Middle frontal gyrus (tissue), 1 donor: ENCODE data around the gene RABGAP1L.
"Not testable (repeated sequence)": the region's sequence is repeated elsewhere in the genome, so short reads cannot be mapped to it uniquely, and the experiment has no call there.

Experiments
- DNase-seq: peaks from one replicate; pipeline ENCODE4 v3.0.0-alpha.2; 2015; ENCODE audit warnings: low spot score; ENCODE audit errors: extremely low spot score

Gene RABGAP1L

GRCh38 chr1:174289644-174290310 is 130.5 kb downstream of the RABGAP1L start:
- no peak for DNase-seq

GRCh38 chr1:174291059-174291458 is 131.7 kb downstream of the RABGAP1L start:
- DNase-seq: no peak

GRCh38 chr1:174296309-174296708 is 137.0 kb downstream of the RABGAP1L start:
- no peak for DNase-seq

GRCh38 chr1:174297351-174297750 is 138.0 kb downstream of the RABGAP1L start:
- no peak for DNase-seq

- DNase-seq: no peak
Observed at GRCh38 chr1:174301295-174302077, 142.2 kb downstream of the RABGAP1L start.

GRCh38 chr1:174308604-174309003 is 149.3 kb downstream of the RABGAP1L start:
- DNase-seq: no peak

- no peak for DNase-seq
Observed at GRCh38 chr1:174309490-174309889, 150.2 kb downstream of the RABGAP1L start.

- DNase-seq: no peak
Observed at GRCh38 chr1:174314433-174314832, 155.1 kb downstream of the RABGAP1L start.

GRCh38 chr1:174315239-174315638 is 155.9 kb downstream of the RABGAP1L start:
- DNase-seq: no peak

GRCh38 chr1:174320897-174321296 is 161.6 kb downstream of the RABGAP1L start:
- DNase-seq: not testable (repeated sequence)

- no peak for DNase-seq
Observed at GRCh38 chr1:174322202-174322862, 163.0 kb downstream of the RABGAP1L start.

- no peak for DNase-seq
Observed at GRCh38 chr1:174324493-174324892, 165.2 kb downstream of the RABGAP1L start.

GRCh38 chr1:174324939-174325338 is 165.6 kb downstream of the RABGAP1L start:
- no peak for DNase-seq

- no peak for DNase-seq
Observed at GRCh38 chr1:174326278-174326677, 167.0 kb downstream of the RABGAP1L start.

- DNase-seq: no peak
Observed at GRCh38 chr1:174333437-174333836, 174.1 kb downstream of the RABGAP1L start.

- DNase-seq: no peak
Observed at GRCh38 chr1:174337000-174337681, 177.8 kb downstream of the RABGAP1L start.

GRCh38 chr1:174340404-174340803 is 181.1 kb downstream of the RABGAP1L start:
- DNase-seq: not testable (repeated sequence)

- DNase-seq: no peak
Observed at GRCh38 chr1:174344162-174344561, 184.8 kb downstream of the RABGAP1L start.

GRCh38 chr1:174352117-174352516 is 192.8 kb downstream of the RABGAP1L start:
- no peak for DNase-seq

GRCh38 chr1:174352883-174353608 is 193.7 kb downstream of the RABGAP1L start:
- DNase-seq: no peak

GRCh38 chr1:174358344-174358743 is 199.0 kb downstream of the RABGAP1L start:
- no peak for DNase-seq
